K562 (cell line): Measurements from ENCODE around the gene CUL9. TPM values are rescaled to one million over a fixed set of nuclear protein-coding genes. Genes with fewer than 3 reads are reported as not detected.

Source experiments
- ATAC-seq: fragments of 200-7000 bp; cut with Tn5 transposase; 3 replicates; pipeline ENCODE4 v1.9.1; 2020; ENCODE audit warnings: moderate library complexity
- BruUV-seq: library from RNA; stranded (reverse); fragments of 400-500 nt; replicated peaks from 2 replicates; lab custom pipeline; 2021; lab: Mats Ljungman, UMichigan
- CTCF ChIA-PET: fragments of 300-600 bp; formaldehyde crosslinking; extraction: SDS; loops from one replicate; lab custom pipeline; 2021; ENCODE audit warnings: low intra/inter-chr PET ratio; lab: Yijun Ruan, JAX
- POLR2A ChIA-PET: fragments of 300-600, 350-650 bp; sonication (Branson Sonifier 250); formaldehyde crosslinking; extraction: SDS; loops from one replicate; lab custom pipeline; 2021; ENCODE audit warnings: antibody characterized with exemption, inconsistent platforms; lab: Yijun Ruan, JAX
- DNase-seq, 4 experiments: peaks; one replicate each; pipeline versions ENCODE4 v3.0.0 to v3.0.0-alpha.2; 2011 to 2018; ENCODE audit warnings: low spot score in 3 of 4, mixed read lengths in 3 of 4; ENCODE audit errors: extremely low read depth in 1 of 4
- FAIRE-seq: peaks from 2 replicates; lab custom pipeline; 2011; peaks lifted over from hg19 to GRCh38; lab: Jason Lieb, UNC
- H2AFZ ChIP-seq: 2 replicates; pipeline ENCODE4 v1.6.0; 2011; ENCODE audit warnings: low read depth, low read length, control low read depth, inconsistent platforms
- H3K27ac ChIP-seq: fragments of 200-600 bp; 3 replicates; pipeline ENCODE4 v1.8.0; 2011; ENCODE audit warnings: low read depth, mild to moderate bottlenecking, control low read depth, inconsistent platforms, low read length, moderate library complexity, mixed read lengths; ENCODE audit errors: extremely low read depth
- H3K27me3 ChIP-seq, 2 experiments: fragments of 300-600 bp in 1 of 2; 2 replicates in 1 of 2; 3 replicates in 1 of 2; pipeline versions ENCODE4 v1.6.0 to v1.8.0; 2011; ENCODE audit warnings: inconsistent platforms in 2 of 2, low read length in 2 of 2, mild to moderate bottlenecking in 1 of 2, mixed read lengths in 1 of 2, moderate library complexity in 1 of 2; ENCODE audit not compliant: control insufficient read depth in 2 of 2, insufficient read depth in 2 of 2
- H3K36me3 ChIP-seq: fragments of 300-600 bp; 3 replicates; pipeline ENCODE4 v1.8.0; 2011; ENCODE audit warnings: mild to moderate bottlenecking, low read length, inconsistent platforms; ENCODE audit not compliant: control insufficient read depth, insufficient read depth
- H3K4me1 ChIP-seq, 2 experiments: fragments of 200-600 bp in 1 of 2; replicated peaks in 1 of 2; 2 replicates in 1 of 2; 3 replicates in 1 of 2; pipeline versions ENCODE4 v1.5.1 to v1.8.0; 2011; ENCODE audit warnings: inconsistent platforms in 2 of 2, low read length in 2 of 2, mild to moderate bottlenecking in 1 of 2, mixed read lengths in 1 of 2, moderate library complexity in 1 of 2; ENCODE audit not compliant: control insufficient read depth in 2 of 2, insufficient read depth in 2 of 2
- H3K4me2 ChIP-seq: 2 replicates; pipeline ENCODE4 v1.6.1; 2011; ENCODE audit warnings: low read length, control low read depth, inconsistent platforms, mixed read lengths; ENCODE audit not compliant: insufficient read depth
- H3K4me3 ChIP-seq: fragments of 200-600 bp; sonication (generic), shearing (Covaris generic); 2 replicates; pipeline ENCODE4 v1.5.1; 2016; ENCODE audit warnings: control low read depth, inconsistent platforms
- H3K79me2 ChIP-seq: fragments of 200-600 bp; 3 replicates; pipeline ENCODE4 v1.8.0; 2011; ENCODE audit warnings: low read length, inconsistent platforms; ENCODE audit not compliant: control insufficient read depth, insufficient read depth
- H3K9ac ChIP-seq, 2 experiments: 2 replicates each; pipeline versions ENCODE4 v1.6.0 to v1.6.1; 2011; ENCODE audit warnings: low read depth in 2 of 2, low read length in 2 of 2, control low read depth in 1 of 2, inconsistent platforms in 1 of 2, mild to moderate bottlenecking in 1 of 2, mixed read lengths in 1 of 2; ENCODE audit not compliant: insufficient read depth in 1 of 2
- H3K9me1 ChIP-seq: one replicate; pipeline ENCODE4 v1.6.0; 2011; ENCODE audit warnings: inconsistent platforms, mild to moderate bottlenecking, low read length, moderate library complexity; ENCODE audit not compliant: control insufficient read depth, insufficient read depth
- H3K9me3 ChIP-seq: replicated peaks from 2 replicates; pipeline ENCODE4 v1.5.1; 2011; ENCODE audit warnings: low read depth, low read length, inconsistent platforms; ENCODE audit not compliant: control insufficient read depth, insufficient read depth
- H4K20me1 ChIP-seq: replicated peaks from 2 replicates; pipeline ENCODE4 v1.6.1; 2011; ENCODE audit warnings: low read length, inconsistent platforms, mixed read lengths; ENCODE audit not compliant: control insufficient read depth, insufficient read depth
- FOS ChIP-seq: IDR thresholded peaks from 3 replicates; pipeline ENCODE4 v1.6.1; 2011; ENCODE audit not compliant: insufficient read length; ENCODE audit errors: extremely low read depth
- HINFP ChIP-seq: fragments of 450-650 bp; conservative IDR thresholded peaks from 2 replicates; pipeline ENCODE4 v1.6.1; 2016; ENCODE audit warnings: missing genetic modification characterization, low read depth, mild to moderate bottlenecking, control low read depth, missing compliant biosample characterization
- TAF9B ChIP-seq: fragments of 450-650 bp; IDR thresholded peaks from 2 replicates; pipeline ENCODE4 v1.6.1; 2018; ENCODE audit warnings: mild to moderate bottlenecking; ENCODE audit not compliant: partially characterized antibody
- ZNF57 ChIP-seq: fragments of 450-650 bp; formaldehyde crosslinking; IDR thresholded peaks from 2 replicates; pipeline ENCODE4 v1.4.0; 2020; ENCODE audit warnings: mild to moderate bottlenecking, moderate library complexity
- WGBS: fragments of 100-300 bp; shearing (Covaris generic); methylation state at CpG from one replicate; pipeline ENCODE4 v1.1.6; 2016; ENCODE audit warnings: low coverage, mixed read lengths; ENCODE audit not compliant: insufficient coverage; ENCODE audit errors: missing lambda C conversion rate; 5-methylcytosine and 5-hydroxymethylcytosine counted together
- in situ Hi-C: fragments of 300-500 bp; cut with MboI; formaldehyde crosslinking; loops from 4 replicates; pipeline ENCODE4 v1.15.0; 2018; ENCODE audit warnings: inconsistent platforms, mixed read lengths
- intact Hi-C: fragments of 100-400 bp; cut with micrococcal nuclease; formaldehyde crosslinking; loops from 2 replicates; pipeline ENCODE4 v1.14.2; 2022
- polyA plus RNA-seq, 8 experiments: library from polyadenylated mRNA; depleted of rRNA in 4 of 8; stranded (reverse) in 5 of 8; unstranded in 3 of 8; fragments of >200 nt; fragmentation: Nextera tagmentation in 2 of 8; fragmentation: Illumina TruSeq in 1 of 8; extraction: Ambion mirVana in 2 of 8; extraction: Trizol in 1 of 8; gene quantifications; 2 replicates each; pipeline versions ENCODE4 v1.2.1 to v1.2.3, GENCODE V29; 2011 to 2014; ENCODE audit warnings: inconsistent platforms in 1 of 8, missing spikeins in 1 of 8
- total RNA-seq, 7 experiments: library from RNA; depleted of rRNA in 6 of 7; stranded (reverse); fragments of >200 nt in 6 of 7; fragmentation: Illumina TruSeq in 2 of 7; extraction: Trizol in 2 of 7; gene quantifications; 2 replicates each; pipeline versions ENCODE4 v1.2.1 to v1.2.3, GENCODE V29; 2011 to 2021; ENCODE audit warnings: low replicate concordance in 1 of 7
- TF ChIP-seq, protein P1 (sequence below): fragments of 250-450 bp; sonication (Bioruptor Pico); IDR thresholded peaks from 2 replicates; pipeline ENCODE4 v1.5.0; 2021
- TF ChIP-seq, protein P2 (sequence below), 2 experiments: fragments of 450-650 bp in 1 of 2; sonication (generic) in 1 of 2; formaldehyde crosslinking in 1 of 2; IDR thresholded peaks; 2 replicates each; pipeline versions ENCODE4 v1.7.1 to v1.9.0; 2016 to 2022; ENCODE audit warnings: inconsistent platforms in 1 of 2, mild to moderate bottlenecking in 1 of 2, missing genetic modification reagents in 1 of 2

Gene CUL9
- total and polyA plus RNA-seq, 9 of the 15 experiments (the other 6 are each of a cell fraction or from before 2014, with no cell fraction given), result 0.50 to 20.7 (median 6.6) TPM

DNA sequence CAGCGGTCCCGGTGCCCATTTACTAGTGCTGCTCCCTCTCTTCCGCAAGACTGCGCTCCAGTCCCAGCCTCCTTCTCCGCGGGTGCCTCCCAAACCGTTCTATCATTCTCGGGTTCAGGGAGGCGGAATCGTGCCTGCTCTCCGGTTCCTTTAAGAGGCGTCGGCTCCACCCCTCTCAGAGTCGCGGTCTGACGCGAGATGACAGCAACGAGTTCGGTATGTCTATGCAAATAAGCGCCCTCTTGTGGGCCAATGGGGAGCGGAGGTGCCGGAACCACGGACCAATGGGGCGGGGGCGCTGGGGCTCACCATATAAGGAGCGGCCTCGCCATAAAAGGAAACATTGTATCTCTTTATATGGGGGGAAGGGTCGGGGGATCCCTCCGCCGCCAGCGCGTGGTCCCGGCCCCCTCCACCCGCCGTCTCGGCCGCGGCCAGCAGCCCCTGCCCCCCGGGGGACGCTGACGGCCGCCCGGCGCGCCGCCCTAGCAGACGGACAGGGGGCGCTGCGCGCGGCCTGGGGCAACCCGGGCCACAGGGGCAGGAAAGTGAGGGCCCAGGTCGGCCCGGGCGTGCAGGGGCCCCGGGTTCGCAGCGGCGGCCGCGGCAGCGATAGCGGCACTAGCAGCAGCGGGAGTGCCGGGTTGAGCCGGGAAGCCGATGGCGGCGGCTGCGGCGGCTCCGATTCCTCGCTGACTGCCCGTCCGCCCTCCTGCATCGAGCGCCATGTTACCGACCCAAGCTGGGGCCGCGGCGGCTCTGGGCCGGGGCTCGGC lies 10.9 kb upstream of the CUL9 start, which contains the start of gene SRF (continued):
- no peak for TF ChIP-seq TAF9B
- TF ChIP-seq ZNF57 (CRISPR knock-in tag), result no peak
- no peak for TF ChIP-seq HINFP (tag)
- TF ChIP-seq FOS, result peak; percentile 85
- TF ChIP-seq, all 486 proteins: peak for 176

DNA sequence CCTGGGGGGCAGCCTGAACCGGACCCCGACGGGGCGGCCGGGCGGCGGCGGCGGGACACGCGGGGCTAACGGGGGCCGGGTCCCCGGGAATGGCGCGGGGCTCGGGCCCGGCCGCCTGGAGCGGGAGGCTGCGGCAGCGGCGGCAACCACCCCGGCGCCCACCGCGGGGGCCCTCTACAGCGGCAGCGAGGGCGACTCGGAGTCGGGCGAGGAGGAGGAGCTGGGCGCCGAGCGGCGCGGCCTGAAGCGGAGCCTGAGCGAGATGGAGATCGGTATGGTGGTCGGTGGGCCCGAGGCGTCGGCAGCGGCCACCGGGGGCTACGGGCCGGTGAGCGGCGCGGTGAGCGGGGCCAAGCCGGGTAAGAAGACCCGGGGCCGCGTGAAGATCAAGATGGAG lies 10.3 kb upstream of the CUL9 start:
- Histone ChIP-seq H3K4me3 (peak overlapping the region; percentile 83), H3K36me3 (peaks cover 33% of the 10 kb centered on the region), H3K4me2 (peak overlapping the region; percentile 99), H3K9me3 (no peaks in the 10 kb centered on the region), H3K9ac (peak overlapping the region; percentile 90 to 99), H2AFZ (peak overlapping the region; percentile 73; the same call in 1 of the 2 replicates), H3K79me2 (peaks cover 41% of the 10 kb centered on the region), H3K4me1 (peaks cover 30 to 45% of the 10 kb centered on the region in 2 experiments), H4K20me1 (peaks cover 32% of the 10 kb centered on the region), H3K27ac (peak overlapping the region; percentile 93), H3K9me1 (peaks cover 6% of the 10 kb centered on the region), H3K27me3 (no peaks in the 10 kb centered on the region)
- ChIA-PET CTCF (interaction anchor here (0.6 to 0.7 kb wide), 4 partner anchors 17 to 112 kb away, joined by 3 read pairs; partner anchors contain the start of genes KLC4 and MRPL2), POLR2A (interaction anchor here (0.6 to 5.5 kb wide), 5 partner anchors 10 to 1076 kb away, joined by 3 to 40 read pairs (median 3); partner anchors contain the start of genes CUL9, KLC4 and MRPL2)
- WGBS, result under 1% methylated on average over 44 of the region's 57 CpGs
- DNase-seq, result no peak
- FAIRE-seq, result no peak
- intact Hi-C loops, result loop anchor here (2.0 to 5.0 kb wide), 3 partner anchors 57 to 196 kb away; partner anchors contain the start of genes DNPH1 and ZNF318
- no peak for ATAC-seq
- in situ Hi-C loops, result no loop called here
- BruUV-seq, result no TSS peak
- TF ChIP-seq, protein P1, sequence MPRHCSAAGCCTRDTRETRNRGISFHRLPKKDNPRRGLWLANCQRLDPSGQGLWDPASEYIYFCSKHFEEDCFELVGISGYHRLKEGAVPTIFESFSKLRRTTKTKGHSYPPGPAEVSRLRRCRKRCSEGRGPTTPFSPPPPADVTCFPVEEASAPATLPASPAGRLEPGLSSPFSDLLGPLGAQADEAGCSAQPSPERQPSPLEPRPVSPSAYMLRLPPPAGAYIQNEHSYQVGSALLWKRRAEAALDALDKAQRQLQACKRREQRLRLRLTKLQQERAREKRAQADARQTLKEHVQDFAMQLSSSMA (CRISPR knock-in tag), result 0 out of 2 replicates have a peak, but pooled peaks have one; percentile 34
- TF ChIP-seq, protein P2, sequence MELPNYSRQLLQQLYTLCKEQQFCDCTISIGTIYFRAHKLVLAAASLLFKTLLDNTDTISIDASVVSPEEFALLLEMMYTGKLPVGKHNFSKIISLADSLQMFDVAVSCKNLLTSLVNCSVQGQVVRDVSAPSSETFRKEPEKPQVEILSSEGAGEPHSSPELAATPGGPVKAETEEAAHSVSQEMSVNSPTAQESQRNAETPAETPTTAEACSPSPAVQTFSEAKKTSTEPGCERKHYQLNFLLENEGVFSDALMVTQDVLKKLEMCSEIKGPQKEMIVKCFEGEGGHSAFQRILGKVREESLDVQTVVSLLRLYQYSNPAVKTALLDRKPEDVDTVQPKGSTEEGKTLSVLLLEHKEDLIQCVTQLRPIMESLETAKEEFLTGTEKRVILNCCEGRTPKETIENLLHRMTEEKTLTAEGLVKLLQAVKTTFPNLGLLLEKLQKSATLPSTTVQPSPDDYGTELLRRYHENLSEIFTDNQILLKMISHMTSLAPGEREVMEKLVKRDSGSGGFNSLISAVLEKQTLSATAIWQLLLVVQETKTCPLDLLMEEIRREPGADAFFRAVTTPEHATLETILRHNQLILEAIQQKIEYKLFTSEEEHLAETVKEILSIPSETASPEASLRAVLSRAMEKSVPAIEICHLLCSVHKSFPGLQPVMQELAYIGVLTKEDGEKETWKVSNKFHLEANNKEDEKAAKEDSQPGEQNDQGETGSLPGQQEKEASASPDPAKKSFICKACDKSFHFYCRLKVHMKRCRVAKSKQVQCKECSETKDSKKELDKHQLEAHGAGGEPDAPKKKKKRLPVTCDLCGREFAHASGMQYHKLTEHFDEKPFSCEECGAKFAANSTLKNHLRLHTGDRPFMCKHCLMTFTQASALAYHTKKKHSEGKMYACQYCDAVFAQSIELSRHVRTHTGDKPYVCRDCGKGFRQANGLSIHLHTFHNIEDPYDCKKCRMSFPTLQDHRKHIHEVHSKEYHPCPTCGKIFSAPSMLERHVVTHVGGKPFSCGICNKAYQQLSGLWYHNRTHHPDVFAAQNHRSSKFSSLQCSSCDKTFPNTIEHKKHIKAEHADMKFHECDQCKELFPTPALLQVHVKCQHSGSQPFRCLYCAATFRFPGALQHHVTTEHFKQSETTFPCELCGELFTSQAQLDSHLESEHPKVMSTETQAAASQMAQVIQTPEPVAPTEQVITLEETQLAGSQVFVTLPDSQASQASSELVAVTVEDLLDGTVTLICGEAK (IDR thresholded peaks at IDR 0.05), result 0 out of 2 replicates have a peak, but pooled peaks have one; percentile 17
- TF ChIP-seq, protein P2 (CRISPR knock-in tag; IDR thresholded peaks at IDR 0.05), result no peak
